ENCODE measurements around the gene GLG1. TPM values are rescaled to one million over a fixed set of nuclear protein-coding genes. Genes with fewer than 3 reads are reported as not detected.
"Not testable (repeated sequence)": the region's sequence is repeated elsewhere in the genome, so short reads cannot be mapped to it uniquely, and the experiment has no call there.

GLG1 gene
- total RNA-seq, 1 experiment from 2014 or later: 237 TPM

DNA sequence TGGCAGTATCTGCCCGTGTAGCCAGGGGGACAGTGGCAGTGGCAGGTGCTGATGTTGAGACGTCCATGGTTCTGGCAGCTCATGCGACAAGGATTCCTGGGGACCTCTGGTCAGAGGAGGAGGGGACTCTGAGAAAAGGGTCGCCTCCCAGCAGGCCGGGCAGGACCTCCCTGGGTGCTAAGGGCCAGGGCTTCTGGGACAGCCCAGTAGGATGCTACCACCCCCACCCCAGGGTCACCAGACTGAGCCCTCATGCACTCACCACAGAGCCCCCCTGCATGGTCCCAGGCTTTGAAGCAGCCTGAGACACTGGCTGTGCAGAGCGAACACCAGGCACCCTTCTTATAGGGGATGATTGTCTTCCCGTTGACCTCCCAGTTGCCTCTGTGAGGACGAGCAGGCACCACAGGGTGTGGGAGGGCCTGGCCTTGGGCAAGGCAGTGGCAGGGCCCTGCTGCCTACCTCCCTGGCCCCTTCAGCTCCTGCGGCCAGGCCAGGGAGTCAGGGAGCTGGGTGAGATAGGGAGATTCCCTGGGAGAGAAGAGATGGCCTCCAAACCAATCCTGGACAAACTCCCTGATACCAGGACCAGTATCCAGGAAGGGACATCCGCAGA lies 194.0 kb downstream of the GLG1 start:
- DNase-seq (ENCODE audit: low read depth, low spot score); BruUV-seq (replicated peaks); H3K9me2 ChIP-seq (ENCODE audit: insufficient read depth); ATAC-seq; H3K4me1 ChIP-seq (ENCODE audit: control insufficient read depth in 1 of 2, insufficient read depth in 2 of 2, low read length in 2 of 2); H3K79me2 ChIP-seq (ENCODE audit: insufficient read depth, low read length); H3K36me3 ChIP-seq (ENCODE audit: control insufficient read depth in 1 of 2, insufficient read depth in 2 of 2, low read length in 2 of 2); H2AFZ ChIP-seq (ENCODE audit: low read depth, low read length, poor library complexity, severe bottlenecking); H3K27ac ChIP-seq (ENCODE audit: low read depth, low read length); POLR2A ChIA-PET; intact Hi-C loops (cut with micrococcal nuclease); H3K4me2 ChIP-seq (ENCODE audit: low read length); H3K4me3 ChIP-seq (replicated peaks in 1 of 2; ENCODE audit: low read depth in 1 of 2, low read length in 2 of 2); CTCF ChIA-PET; H3K9ac ChIP-seq (ENCODE audit: low read length); H3K27me3 ChIP-seq (ENCODE audit: insufficient read depth, low read length); H3K9me3 ChIP-seq (ENCODE audit: control insufficient read depth in 1 of 2, insufficient read depth in 1 of 2, low read depth in 1 of 2, low read length in 2 of 2); H4K20me1 ChIP-seq (ENCODE audit: insufficient read depth); RAD21 ChIA-PET (ENCODE audit: low non-redundant PET in 1 of 2, low total read pairs in 2 of 2, uncharacterized antibody in 2 of 2, unreplicated experiment in 2 of 2): not testable (repeated sequence)

DNA sequence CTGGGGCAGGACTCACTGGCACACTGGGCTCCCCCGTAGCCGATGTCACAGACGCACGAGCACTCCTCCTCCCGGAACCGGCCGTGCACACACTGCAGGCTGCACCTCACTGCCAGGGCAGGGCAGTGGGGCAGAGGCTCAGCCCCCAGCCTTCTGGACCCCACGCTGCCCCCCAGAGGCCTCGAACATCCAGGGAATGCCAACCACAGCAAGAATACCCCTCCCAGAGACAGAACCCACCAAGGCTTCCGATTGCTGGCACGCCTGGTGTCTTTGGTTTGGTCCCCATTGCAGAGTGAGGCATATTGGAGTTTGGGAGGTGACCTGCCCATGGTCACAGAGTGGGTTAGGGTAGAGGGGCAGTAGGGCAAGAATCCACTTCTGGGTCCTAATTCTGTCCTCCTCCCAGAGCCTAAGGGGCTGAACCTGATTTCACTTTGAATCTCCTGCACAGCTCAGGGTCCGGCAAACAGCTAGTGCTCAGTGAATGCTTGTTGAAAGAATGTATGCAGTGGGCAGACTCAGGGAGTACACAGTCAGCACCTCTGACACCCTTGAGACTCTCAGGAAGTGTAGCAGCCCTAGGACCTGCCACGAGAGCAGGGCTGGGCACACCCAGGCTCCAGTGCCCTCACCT lies 194.7 kb downstream of the GLG1 start:
- intact Hi-C loops (cut with micrococcal nuclease); H3K27me3 ChIP-seq (ENCODE audit: insufficient read depth, low read length); CTCF ChIA-PET; ATAC-seq; H3K9me3 ChIP-seq (ENCODE audit: control insufficient read depth in 1 of 2, insufficient read depth in 1 of 2, low read depth in 1 of 2, low read length in 2 of 2); H3K9me2 ChIP-seq (ENCODE audit: insufficient read depth); H3K9ac ChIP-seq (ENCODE audit: low read length); H3K4me3 ChIP-seq (replicated peaks in 1 of 2; ENCODE audit: low read depth in 1 of 2, low read length in 2 of 2); H3K4me1 ChIP-seq (ENCODE audit: control insufficient read depth in 1 of 2, insufficient read depth in 2 of 2, low read length in 2 of 2); DNase-seq (ENCODE audit: low read depth, low spot score); H3K36me3 ChIP-seq (ENCODE audit: control insufficient read depth in 1 of 2, insufficient read depth in 2 of 2, low read length in 2 of 2); H3K79me2 ChIP-seq (ENCODE audit: insufficient read depth, low read length); POLR2A ChIA-PET; H4K20me1 ChIP-seq (ENCODE audit: insufficient read depth); H3K4me2 ChIP-seq (ENCODE audit: low read length); BruUV-seq (replicated peaks); H2AFZ ChIP-seq (ENCODE audit: low read depth, low read length, poor library complexity, severe bottlenecking); RAD21 ChIA-PET (ENCODE audit: low non-redundant PET in 1 of 2, low total read pairs in 2 of 2, uncharacterized antibody in 2 of 2, unreplicated experiment in 2 of 2); H3K27ac ChIP-seq (ENCODE audit: low read depth, low read length): not testable (repeated sequence)

DNA sequence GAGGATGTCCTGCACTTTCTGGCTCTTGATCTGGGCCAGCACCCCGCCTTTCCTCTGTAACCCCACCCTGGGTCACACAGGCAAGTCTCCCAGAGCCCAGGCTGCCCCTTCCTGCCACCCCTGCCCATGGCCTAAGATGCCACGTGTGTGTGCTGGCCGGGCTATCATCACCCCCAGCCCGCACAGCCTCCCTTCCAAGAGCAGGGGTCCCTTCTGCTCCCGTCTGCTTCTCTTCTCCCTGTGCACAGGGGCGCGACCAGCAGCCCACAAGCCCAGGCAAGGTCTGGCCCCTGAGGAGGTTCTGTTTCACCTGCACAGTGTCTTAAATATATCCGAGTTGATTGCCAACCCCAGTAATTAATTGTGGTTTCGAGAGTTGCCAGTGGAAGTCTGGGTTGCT lies 195.9 kb downstream of the GLG1 start:
- H3K27ac ChIP-seq (ENCODE audit: low read depth, low read length); intact Hi-C loops (cut with micrococcal nuclease); RAD21 ChIA-PET (ENCODE audit: low non-redundant PET in 1 of 2, low total read pairs in 2 of 2, uncharacterized antibody in 2 of 2, unreplicated experiment in 2 of 2); H3K27me3 ChIP-seq (ENCODE audit: insufficient read depth, low read length); H3K9me2 ChIP-seq (ENCODE audit: insufficient read depth); ATAC-seq; DNase-seq (ENCODE audit: low read depth, low spot score); H2AFZ ChIP-seq (ENCODE audit: low read depth, low read length, poor library complexity, severe bottlenecking); BruUV-seq (replicated peaks); H3K4me3 ChIP-seq (replicated peaks in 1 of 2; ENCODE audit: low read depth in 1 of 2, low read length in 2 of 2); H3K4me1 ChIP-seq (ENCODE audit: control insufficient read depth in 1 of 2, insufficient read depth in 2 of 2, low read length in 2 of 2); H3K36me3 ChIP-seq (ENCODE audit: control insufficient read depth in 1 of 2, insufficient read depth in 2 of 2, low read length in 2 of 2); CTCF ChIA-PET; H3K9ac ChIP-seq (ENCODE audit: low read length); H3K9me3 ChIP-seq (ENCODE audit: control insufficient read depth in 1 of 2, insufficient read depth in 1 of 2, low read depth in 1 of 2, low read length in 2 of 2); H3K4me2 ChIP-seq (ENCODE audit: low read length); POLR2A ChIA-PET; H3K79me2 ChIP-seq (ENCODE audit: insufficient read depth, low read length); H4K20me1 ChIP-seq (ENCODE audit: insufficient read depth): not testable (repeated sequence)

DNA sequence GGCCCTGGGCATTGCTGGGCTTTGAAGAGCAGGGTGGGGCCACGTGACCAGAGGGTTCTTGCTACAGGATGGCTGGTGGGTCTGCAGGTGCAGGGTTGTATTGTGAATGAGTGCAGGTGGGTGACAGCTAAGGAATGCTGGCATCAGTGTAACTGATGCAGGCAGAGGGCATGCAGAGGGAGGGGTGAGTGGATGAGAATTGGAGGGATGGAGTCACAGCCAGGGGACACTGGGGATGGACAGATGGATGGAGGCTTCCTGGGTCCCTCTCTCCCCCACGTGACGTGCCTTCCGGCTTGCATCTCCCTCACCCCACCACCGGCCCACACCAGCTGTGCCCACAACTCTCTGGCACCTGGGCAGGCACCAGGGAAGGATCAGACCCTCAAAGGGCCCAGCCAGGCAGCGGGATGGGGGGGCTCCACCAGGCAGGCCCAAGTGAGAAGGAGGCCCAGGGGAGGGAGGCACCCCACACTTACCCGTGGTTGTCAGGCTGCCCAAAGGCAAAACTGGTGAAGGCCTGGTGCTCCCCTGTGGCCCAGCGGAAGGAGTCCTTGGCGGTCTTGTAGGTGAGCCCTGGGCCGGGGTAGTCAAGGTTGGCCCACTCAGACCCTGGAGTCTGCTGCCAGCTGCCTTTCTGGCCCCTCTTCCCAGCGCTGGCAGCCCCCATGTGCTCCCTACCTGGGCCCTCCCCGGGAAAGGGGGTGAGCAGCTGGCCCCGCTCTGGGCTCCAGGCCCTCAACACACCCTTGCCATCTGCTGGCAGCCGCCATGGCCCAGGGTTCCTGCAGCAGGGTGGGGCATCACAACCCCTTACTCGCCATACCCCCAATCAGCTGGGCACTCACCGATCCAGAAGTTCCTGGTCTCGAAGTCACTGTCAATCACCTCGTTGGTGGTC lies 196.6 kb downstream of the GLG1 start:
- RAD21 ChIA-PET (ENCODE audit: low non-redundant PET in 1 of 2, low total read pairs in 2 of 2, uncharacterized antibody in 2 of 2, unreplicated experiment in 2 of 2); H3K4me2 ChIP-seq (ENCODE audit: low read length); intact Hi-C loops (cut with micrococcal nuclease); DNase-seq (ENCODE audit: low read depth, low spot score); H3K79me2 ChIP-seq (ENCODE audit: insufficient read depth, low read length); H3K9me2 ChIP-seq (ENCODE audit: insufficient read depth); H3K36me3 ChIP-seq (ENCODE audit: control insufficient read depth in 1 of 2, insufficient read depth in 2 of 2, low read length in 2 of 2); H3K27me3 ChIP-seq (ENCODE audit: insufficient read depth, low read length); H3K9ac ChIP-seq (ENCODE audit: low read length); BruUV-seq (replicated peaks); H3K27ac ChIP-seq (ENCODE audit: low read depth, low read length); H3K4me3 ChIP-seq (replicated peaks in 1 of 2; ENCODE audit: low read depth in 1 of 2, low read length in 2 of 2); H4K20me1 ChIP-seq (ENCODE audit: insufficient read depth); H3K4me1 ChIP-seq (ENCODE audit: control insufficient read depth in 1 of 2, insufficient read depth in 2 of 2, low read length in 2 of 2); H2AFZ ChIP-seq (ENCODE audit: low read depth, low read length, poor library complexity, severe bottlenecking); CTCF ChIA-PET; H3K9me3 ChIP-seq (ENCODE audit: control insufficient read depth in 1 of 2, insufficient read depth in 1 of 2, low read depth in 1 of 2, low read length in 2 of 2); POLR2A ChIA-PET: not testable (repeated sequence)
- 0 out of 2 replicates have a peak, but pooled peaks have one; percentile 15 for ATAC-seq
